Stromal cell of bone marrow (primary cell): Measurements from ENCODE around the gene FKBP2.

ENCODE experiments used
- DNase-seq: peaks from one replicate; pipeline ENCODE4 v3.0.0-alpha.2; 2012; ENCODE audit warnings: low read depth

FKBP2 gene

DNA sequence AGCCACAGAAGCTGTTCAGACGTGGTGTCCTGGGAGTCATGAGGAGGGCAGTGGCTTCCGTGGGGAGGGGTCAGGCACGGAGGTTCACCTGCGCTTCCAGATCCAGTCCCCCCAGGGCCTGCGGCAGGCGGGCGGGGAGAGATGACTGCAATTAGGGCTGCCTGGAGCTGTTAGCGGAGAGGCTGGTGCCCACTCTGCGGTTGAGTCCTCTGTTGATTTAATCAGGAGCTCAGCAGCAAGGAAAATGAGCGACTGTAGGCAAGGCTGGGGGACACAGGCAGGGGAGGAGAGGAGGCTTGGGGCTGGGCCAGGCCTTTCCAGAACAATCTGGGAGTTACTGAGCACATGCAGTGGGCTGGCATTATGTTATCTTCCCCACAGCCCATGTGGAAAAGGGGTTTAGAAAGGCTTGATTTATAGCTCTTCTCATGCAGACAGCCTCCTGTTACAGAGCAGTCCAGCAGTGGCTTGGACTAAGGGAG is 23.5 kb downstream of the FKBP2 start:
- DNase-seq = no peak

DNA sequence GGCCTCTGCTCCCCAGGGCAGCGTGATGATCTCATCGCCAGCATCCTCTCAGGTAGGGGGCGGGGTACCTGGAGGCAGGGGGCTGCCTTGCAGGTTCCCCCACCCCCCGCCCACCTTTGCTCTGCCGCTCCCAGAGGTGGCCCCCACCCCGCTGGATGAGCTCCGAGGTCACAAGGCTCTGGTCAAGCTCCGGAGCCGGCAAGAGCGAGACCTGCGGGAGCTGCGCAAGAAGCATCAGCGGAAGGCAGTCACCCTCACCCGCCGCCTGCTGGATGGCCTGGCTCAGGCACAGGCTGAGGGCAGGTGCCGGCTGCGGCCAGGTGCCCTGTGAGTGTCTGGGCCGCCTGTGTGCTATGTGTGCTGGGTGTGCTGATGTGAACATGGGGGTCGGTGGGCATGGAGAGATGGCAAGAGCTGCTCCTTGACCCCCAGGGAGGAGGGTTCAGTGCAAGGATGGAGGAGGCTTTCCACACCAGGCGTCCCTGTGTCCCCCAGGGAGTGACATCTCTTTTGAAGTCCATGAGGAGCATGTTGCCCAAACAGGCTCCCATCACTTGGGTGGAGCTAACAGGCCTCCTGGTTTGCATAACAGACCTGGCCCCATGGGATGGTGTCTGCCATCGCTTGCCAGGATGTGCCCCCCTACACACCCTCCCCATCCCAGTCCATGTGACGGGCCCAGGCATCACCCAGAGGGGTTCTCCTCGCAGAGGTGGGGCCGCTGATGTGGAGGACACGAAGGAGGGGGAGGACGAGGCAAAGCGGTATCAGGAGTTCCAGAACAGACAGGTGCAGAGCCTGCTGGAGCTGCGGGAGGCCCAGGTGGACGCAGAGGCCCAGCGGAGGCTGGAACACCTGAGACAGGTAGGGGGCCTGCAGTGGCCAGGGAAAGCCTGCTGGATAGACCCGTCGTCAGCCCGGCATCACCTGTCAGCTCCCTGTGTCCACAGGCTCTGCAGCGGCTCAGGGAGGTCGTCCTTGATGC is 24.6 kb downstream of the FKBP2 start:
- no peak for DNase-seq

DNA sequence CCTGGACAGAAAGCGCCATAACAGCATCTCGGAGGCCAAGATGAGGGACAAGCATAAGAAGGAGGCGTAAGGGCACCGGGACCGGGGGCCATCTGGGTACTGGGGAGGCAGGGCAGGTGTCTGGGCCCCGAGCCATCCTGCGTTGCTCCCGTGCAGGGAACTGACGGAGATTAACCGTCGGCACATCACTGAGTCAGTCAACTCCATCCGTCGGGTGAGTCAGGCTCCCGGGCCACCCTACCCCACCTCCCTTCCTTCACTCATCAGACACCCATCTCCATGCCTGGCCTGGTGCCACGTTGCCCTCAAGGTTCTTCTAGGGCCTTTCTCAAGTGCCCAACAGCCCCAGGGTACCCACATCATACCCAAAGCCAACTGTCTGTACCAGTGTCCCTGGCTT is 25.4 kb downstream of the FKBP2 start:
- DNase-seq = no peak

DNA sequence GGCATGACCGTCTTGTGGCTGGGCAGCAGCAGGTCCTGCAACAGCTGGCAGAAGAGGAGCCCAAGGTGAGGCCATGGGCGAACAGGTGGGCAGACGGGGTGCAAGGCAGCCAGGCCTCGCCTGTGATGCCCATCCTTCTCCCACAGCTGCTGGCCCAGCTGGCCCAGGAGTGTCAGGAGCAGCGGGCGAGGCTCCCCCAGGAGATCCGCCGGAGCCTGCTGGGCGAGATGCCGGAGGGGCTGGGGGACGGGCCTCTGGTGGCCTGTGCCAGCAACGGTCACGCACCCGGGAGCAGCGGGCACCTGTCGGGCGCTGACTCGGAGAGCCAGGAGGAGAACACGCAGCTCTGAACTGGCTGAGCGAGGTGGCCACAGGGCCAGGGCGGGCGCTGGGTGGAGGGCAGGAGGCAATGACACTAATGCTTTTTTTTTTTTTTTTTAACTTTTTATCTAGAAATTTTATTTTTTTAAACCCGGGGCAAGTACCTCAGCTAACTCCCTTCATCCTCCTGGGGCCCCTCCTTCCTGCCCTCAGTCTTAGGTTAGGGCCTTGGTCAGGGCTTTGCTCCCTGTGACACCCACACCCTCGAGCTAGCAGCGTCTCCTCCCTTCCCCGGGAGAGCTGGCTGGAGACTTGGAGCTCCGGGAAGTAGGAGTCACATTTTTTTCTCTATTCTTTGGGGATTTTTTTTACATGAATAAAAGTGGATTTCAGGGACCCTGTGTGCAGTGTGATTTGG is 26.5 kb downstream of the FKBP2 start:
- DNase-seq = no peak

DNA sequence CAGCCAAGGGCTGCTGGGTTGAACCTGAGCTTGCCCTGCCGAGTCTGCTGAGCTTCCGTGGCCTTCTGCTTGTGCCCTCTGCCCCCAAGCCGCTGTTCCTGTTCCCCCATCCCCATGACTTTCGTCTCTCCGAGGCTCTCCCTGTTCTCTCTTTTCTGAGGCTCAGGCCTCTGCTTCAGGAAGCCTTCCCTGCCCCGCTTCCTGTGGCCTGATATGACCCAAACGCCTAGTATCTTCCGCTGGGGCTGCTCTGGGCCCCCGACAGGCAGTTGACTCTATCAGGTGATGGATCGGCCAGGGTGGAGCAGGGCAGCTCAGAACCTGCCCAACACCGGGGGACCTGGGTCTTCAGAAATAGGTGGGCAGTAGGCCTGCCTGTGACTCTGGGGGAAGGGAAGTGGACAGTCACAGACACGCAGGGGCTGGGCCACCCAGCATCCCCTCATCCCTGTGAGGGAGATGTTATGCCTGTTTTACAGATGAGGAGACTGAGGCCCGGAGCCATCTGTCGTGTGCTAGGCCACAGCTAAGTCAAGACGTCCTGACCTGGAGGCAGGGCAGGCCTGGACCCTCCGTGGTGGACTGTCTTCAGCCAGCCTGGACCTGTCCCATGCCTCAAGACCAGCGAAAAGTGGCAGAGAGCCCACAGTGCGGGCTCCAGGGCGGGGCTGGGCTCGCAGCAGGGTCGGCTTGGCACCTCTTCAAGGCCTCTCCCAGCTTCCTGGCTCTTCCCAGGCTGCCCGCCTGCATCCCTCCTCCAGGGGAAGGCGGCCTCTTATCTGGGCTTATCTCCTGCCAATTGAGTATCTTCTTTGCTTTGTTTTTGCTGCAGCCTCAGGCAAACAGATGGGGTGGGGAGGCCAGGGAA is 27.4 kb downstream of the FKBP2 start:
- no peak for DNase-seq

DNA sequence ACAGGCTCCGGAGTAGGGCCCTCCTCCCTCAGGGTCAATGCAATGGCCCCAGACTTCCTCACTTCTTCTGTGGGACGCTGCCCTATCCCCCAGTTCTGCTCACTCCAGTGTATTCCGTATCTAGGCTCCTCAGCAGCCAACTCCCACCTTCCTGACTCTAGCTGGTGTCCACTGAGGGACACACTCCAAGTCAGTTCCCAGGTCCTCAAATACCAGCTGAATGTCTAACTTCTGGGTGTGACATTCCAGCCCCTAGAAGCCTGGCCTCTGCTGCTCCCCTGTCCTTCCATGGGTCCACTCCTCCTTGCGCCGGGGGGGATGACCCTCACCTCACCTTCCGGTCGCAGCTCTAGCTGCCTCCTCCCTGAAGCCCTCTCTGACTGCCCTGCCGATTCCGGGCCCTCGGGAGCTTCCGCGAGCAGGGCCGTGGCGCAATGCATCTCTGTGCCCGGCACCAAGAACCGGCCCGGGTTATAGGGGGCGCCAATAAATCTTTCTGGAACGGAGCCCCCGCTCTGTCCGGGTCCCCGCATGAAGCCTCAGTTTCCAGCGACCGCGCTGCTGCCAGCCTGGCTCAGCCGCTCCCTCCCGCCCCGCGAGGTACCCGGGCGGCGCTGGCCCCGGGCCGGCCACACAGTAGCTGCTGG is 28.1 kb downstream of the FKBP2 start:
- DNase-seq = no peak

DNA sequence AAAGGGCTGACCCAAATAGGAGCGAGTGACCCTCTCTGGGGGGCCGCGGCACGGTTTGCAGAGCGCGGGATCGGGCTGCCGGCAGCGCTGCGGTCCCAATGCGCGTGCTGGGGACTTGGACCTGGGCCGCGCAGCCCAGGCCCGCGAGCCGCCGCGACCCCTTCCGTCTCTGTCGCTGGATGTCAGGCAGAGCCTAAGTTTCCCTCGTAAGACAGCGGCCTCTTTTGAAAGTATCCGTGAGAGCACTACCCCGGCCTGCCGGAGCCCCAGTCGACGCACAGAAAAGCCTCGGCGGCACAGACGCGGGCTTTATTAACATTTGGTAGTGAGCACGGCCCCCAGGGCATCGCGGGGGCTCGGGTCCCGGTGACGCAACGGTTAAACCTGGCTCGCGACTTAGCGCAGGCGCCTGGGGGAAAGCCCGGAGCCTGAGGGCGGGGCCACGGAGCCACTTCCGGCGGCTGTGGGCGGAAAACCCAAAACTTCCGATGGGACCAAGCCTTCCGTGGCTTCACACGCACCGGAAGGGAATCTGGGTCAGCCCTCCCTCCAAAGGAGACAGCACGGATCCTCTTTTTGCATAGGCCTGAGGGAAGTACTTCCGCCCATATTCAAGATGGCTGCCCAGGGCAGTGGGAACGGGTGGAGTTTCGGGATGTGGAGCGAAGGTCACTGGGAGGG is 28.8 kb downstream of the FKBP2 start:
- peak; percentile 100 for DNase-seq

DNA sequence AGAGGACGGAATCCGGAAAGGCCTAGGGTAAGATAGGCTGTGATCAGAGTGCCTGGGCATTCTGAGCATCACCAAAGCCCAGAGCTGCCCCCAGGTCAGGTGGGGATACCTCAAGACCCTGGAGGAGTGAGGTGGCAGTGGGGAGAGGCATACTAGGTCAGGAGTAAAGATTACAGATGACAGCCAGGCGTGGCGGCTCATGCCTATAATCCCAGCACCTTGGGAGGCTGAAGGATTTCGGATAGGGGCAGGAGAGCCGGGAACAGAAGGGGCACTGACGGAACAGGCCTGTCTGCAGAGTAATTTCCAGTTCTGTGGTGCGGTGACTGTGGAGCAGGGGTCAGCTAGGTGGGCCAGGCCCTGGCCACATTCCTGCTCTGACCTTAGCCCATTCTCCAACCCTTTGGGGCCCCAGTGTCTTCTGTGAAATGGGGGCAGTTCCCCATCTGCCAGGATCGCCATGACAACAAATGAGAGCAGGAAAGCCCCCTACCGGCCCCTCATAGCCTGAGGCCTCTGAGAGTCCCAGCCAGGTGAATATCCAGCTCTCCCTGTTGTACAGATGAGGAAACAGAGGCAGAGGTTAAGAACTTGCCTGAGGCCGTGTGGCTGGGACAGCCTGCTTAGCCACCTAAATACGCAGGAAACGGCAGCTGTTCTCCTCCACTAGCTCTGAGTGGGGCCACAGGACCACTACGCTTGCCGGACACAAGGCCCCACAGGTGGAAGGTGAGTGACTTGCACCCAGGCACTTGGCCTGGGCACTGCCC is 34.3 kb downstream of the FKBP2 start:
- DNase-seq = no peak

DNA sequence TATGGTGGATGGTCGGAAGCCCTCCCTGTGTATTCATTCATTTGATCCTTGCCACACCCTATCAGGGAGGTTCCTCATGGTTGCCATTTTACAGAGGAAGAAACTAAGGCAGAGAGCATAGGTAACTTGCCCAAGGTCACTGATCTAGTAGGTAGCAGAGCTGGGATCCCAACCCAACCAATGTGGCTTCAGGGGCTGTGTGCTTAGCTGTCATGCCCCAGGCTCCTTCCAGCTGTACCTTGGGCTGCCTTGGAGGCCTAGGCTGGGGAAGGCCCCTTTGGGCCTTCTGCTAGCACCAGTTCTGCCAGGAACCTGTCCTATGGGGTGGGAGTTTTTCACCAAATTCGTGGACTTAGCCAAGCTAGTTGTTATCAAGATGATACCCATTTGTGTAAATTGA is 34.9 kb downstream of the FKBP2 start:
- no peak for DNase-seq

DNA sequence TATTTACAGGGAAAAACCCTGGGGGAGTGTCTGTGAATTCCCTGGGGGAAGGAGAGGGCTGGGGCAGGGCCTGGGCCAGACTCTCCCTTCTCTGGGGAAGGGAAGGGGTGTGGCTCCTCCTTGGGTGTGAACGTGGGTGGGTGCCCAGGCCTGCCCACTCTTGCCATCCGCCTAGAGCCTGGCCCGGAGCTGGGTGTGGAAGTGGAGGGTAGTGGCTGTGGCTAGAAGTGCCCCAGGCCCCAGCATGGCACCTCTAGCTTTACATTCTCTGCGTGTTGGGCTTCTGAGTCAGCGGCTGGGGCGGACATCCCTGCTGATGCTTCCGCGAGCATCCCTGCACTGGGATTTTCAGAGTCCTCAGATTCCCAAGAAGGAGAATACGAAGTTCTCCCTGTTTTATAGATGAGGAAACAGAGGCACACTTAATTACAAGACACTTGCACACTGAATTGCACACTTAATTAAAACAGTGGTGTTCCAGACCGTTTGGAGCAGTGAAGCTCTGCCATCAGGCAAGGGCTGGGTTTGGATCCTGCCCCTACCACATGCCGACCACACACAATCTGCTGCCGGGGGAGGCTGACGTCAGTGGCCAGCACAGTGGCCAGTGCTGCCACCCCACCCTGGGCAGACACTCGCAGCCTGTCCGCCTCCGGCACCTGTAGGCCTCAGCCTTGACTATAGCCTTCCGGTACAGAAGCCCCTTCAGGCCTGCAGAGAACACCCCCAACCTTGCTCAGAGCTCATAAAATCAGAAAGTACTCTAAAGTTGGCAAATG is 35.9 kb downstream of the FKBP2 start:
- no peak for DNase-seq

DNA sequence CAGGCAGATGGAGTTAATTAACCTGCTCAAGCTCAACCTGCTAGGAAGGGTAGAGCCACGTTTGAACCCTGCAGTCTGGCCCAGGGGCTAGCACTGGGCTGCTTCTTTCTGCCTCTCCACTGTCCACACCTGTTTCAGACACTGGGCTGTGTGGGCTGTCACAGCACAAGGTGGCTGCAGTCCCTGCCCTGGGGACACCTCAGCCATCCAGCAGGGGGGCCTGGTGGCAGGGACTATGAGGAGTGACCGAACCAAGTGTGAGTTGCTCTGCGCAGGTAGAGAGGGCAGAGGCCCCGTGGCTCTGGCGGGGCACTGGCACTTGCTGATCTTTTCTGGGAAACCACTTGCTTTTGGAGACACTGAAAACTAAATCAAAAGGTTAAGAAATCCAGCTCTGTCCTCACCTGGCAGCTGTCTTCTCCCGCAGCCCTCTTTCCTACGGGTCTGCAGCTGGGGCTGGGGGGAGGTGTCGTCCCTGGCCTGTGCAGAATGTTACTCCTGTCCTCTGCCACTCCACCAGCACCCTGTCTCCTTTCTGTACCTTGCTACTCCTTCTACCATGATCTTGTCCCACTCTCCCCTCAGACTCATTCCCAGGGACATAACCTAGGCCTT is 37.8 kb downstream of the FKBP2 start:
- no peak for DNase-seq

DNA sequence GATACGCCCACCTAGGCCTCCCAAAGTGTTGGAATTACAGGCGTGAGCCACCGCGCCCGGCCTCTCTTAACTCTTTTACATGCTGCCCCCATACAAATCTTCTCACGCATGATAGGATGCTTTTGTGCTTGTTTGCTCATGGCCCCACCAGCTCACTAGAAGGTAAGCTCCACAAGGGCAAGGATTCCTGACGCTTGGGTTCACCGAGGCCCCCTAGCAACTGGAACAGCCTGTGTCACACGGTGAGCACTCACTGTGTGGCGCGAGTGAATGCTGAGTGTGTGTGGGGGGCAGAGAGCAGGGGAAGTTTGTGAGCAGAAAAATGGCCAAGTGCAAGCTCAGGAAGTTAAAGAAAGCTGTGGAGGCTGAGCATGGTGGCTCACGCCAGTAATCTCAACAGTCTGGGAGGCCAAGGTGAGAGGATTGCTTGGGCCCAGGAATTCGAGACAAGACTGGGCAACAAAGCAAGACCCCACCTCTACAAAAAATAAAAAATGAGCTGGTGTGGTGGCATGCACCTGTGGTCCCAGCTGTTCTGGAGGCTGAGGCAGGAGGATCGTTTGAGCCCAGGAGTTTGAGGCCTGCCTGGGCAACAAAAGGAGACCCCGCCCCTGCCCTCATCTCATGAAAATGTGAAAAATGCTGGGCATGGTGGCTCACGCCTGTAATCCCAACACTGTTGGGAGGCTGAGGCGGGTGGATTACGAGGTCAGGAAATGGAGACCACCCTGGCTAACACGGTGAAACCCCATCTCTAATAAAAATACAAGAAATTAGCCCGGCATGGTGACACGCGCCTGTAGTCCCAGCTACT is 41.3 kb downstream of the FKBP2 start:
- DNase-seq = no peak

DNA sequence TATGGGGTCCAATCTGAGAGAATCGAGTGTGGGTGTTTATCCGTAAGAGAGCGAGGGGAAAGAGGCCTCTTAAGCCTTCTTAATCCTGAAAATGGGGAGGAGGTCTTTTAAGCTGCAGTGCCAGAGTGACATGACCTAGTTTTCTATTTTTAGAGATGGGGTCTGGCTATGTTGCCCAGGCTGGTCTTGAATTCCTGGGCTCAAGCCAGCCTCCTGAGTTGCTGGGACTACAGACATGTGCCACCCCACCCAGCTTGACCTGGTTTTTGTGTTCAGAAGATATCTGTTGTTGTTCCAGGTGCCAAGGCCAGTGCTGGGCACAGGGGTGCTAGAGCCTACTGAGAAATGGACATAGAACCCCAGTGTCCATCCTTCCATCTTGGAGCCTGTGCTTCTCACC is 42.2 kb downstream of the FKBP2 start:
- no peak for DNase-seq

DNA sequence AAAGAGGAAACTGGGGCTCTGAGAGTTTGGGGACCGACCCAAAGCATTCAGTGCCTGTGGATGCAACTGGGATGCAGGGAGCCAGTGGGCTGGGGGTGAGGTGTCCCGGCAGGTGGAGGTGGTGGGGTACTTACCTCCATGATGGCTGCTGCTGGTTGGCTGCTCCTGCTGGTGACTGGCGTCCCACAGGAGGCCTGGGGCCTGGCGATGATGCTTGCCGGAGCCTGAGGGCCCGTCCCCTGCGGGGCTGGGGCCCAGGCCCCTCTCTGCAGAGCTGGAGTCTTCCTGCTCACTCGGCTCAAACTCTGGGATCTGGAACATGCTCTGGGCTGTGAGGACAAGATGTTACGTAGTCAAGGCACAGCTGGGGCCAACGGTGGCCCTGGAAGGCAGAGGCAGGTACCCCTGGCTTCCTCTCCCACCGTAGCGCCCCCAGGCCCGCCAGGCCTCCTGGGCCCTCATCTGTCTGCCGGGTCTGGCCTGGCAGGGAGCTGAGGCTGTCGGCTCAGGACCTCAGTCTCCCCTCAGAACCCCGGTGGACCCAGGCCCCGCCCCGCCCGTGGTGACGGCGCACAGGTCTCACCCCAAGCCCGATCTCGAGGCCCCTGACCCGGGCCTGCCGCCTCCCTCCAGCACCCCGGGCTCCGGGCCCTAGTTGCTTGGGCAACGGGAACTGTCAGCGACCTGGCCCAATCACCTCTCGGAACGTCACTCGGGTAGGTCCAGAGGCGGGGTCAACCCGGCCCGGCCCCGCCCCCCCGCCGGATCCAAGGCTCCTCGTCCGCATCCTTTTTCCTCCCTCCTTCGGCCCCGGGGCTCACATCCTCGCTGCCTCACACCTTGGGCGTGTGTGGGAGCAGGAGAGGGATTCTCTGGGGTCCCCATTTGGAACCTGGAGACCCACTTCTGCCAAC is 43.4 kb downstream of the FKBP2 start, which contains the start of gene BAD:
BAD (minus strand) TSS at position 618 of the 914 bp plus-strand sequence; CDS start at position 321, 297 bp downstream.
- DNase-seq = peak; percentile 86

DNA sequence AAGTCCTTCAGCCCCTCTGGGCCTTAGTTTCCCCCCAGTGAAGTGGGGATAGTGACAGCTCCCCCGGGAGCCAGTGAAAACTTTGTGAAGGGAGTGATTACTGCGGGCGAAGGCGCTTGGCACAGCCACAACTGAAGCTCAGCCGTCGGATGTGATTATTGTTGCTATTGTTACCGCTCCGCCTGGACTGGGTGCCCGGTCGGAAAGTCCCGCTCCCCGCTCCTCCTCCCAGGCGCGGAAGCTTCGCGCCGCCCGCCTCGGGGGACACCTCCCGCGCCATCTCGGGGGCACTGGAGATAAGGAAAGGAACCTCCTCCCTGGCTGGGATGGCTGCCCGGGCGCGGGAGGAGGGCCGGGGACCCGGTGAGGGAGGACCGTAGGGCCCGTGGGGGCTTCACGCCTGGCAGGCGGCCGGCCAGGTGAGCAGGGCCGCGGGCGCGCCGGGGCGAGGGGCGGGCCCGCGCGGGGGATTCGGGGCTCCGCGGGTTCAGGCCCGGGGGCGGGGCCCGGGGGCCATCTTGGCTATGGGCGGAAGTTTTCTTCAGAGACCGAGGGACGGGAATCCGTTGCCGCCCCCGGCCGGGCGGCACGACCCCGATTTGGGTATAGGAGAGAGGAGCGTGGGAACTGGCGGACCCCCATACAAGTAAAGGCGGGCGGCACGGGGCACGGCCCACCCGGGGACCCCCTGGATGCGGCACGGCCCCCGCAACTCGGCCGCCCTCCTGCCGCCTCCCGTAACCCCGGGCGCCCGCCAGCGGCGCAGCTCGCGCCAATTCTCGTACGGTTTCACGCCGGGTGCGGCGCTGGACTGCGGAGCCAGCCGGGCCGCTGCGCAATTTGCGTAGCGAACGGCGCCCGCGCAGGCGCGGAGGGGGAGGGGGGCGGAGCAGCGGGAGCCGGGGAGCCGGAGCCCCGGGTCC is 44.3 kb downstream of the FKBP2 start, which contains the start of gene GPR137:
GPR137 (plus strand) TSS at position 887 of the 923 bp plus-strand sequence. CDS start 677 bp downstream, outside the sequence.
- DNase-seq = peak; percentile 46
